Measurements from ENCODE around the gene STX4. TPM values are rescaled to one million over a fixed set of nuclear protein-coding genes. Genes with fewer than 3 reads are reported as not detected.

The STX4 gene
- total and polyA plus RNA-seq, 3 experiments from 2014 or later = 34.5 to 55.0 (median 53.0) TPM

GRCh38 chr16:30987581-30988190 is 45.7 kb upstream of the STX4 start:
- POLR2A ChIA-PET = no interaction called here
- peaks cover 0 to 6% (median 0%) of the 10 kb centered on the region in 3 donors for H3K4me1 Mint-ChIP-seq
- H3K9me3 ChIP-seq (ENCODE audit: low read length) = no peaks in the 10 kb centered on the region
- no peaks in the 10 kb centered on the region for H3K9me3 Mint-ChIP-seq
- no peak overlapping the region for H3K4me3 ChIP-seq (ENCODE audit: low read length)
- no peak overlapping the region for H3K27ac Mint-ChIP-seq
- no peaks in the 10 kb centered on the region for H3K27me3 ChIP-seq (ENCODE audit: insufficient read depth, low read length, poor library complexity, severe bottlenecking)
- H3K27me3 Mint-ChIP-seq = no peaks in the 10 kb centered on the region
- H3K36me3 Mint-ChIP-seq = peaks cover 0 to 16% (median 2%) of the 10 kb centered on the region in 3 donors
- CTCF ChIA-PET = interaction anchor here (0.6 kb wide), 1 partner anchor 154 kb away, joined by 3 read pairs; no protein-coding TSS in a partner anchor
- no peak for DNase-seq
- H3K4me1 ChIP-seq (ENCODE audit: insufficient read depth, low read length) = no peaks in the 10 kb centered on the region
- H3K36me3 ChIP-seq (ENCODE audit: insufficient read depth, low read length) = no peaks in the 10 kb centered on the region
- no peak overlapping the region for H3K27ac ChIP-seq (ENCODE audit: low read depth, low read length)
- no peak overlapping the region for H3K4me3 Mint-ChIP-seq

- H3K27me3 ChIP-seq (ENCODE audit: insufficient read depth, low read length, poor library complexity, severe bottlenecking) = no peaks in the 10 kb centered on the region
- no peak overlapping the region for H3K4me3 ChIP-seq (ENCODE audit: low read length)
- H3K4me3 Mint-ChIP-seq = no peak overlapping the region
- no peaks in the 10 kb centered on the region for H3K36me3 ChIP-seq (ENCODE audit: insufficient read depth, low read length)
- no peaks in the 10 kb centered on the region for H3K4me1 ChIP-seq (ENCODE audit: insufficient read depth, low read length)
- CTCF ChIA-PET = no interaction called here
- H3K9me3 Mint-ChIP-seq = no peaks in the 10 kb centered on the region
- POLR2A ChIA-PET = no interaction called here
- no peak overlapping the region for H3K27ac Mint-ChIP-seq
- H3K27me3 Mint-ChIP-seq = no peaks in the 10 kb centered on the region
- H3K27ac ChIP-seq (ENCODE audit: low read depth, low read length) = no peak overlapping the region
- H3K9me3 ChIP-seq (ENCODE audit: low read length) = no peaks in the 10 kb centered on the region
- no peak for DNase-seq
- H3K36me3 Mint-ChIP-seq = peaks cover 0 to 1% (median 0%) of the 10 kb centered on the region in 3 donors
- H3K4me1 Mint-ChIP-seq = peaks cover 0 to 3% (median 0%) of the 10 kb centered on the region in 3 donors
Measured at GRCh38 chr16:30989469-30990047, 43.8 kb upstream of the STX4 start.

GRCh38 chr16:30990105-30990504 is 43.3 kb upstream of the STX4 start:
- Mint-ChIP-seq H3K4me3 (no peak overlapping the region), H3K27ac (no peak overlapping the region), H3K27me3 (no peaks in the 10 kb centered on the region), H3K4me1 (peaks cover 0 to 3% (median 0%) of the 10 kb centered on the region in 3 donors), H3K36me3 (peaks cover 0 to 1% (median 0%) of the 10 kb centered on the region in 3 donors), H3K9me3 (no peaks in the 10 kb centered on the region)
- Histone ChIP-seq H3K9me3 (ENCODE audit: low read length) (no peaks in the 10 kb centered on the region), H3K27ac (ENCODE audit: low read depth, low read length) (no peak overlapping the region), H3K36me3 (ENCODE audit: insufficient read depth, low read length) (no peaks in the 10 kb centered on the region), H3K4me3 (ENCODE audit: low read length) (no peak overlapping the region), H3K4me1 (ENCODE audit: insufficient read depth, low read length) (no peaks in the 10 kb centered on the region), H3K27me3 (ENCODE audit: insufficient read depth, low read length, poor library complexity, severe bottlenecking) (no peaks in the 10 kb centered on the region)
- POLR2A ChIA-PET = no interaction called here
- no peak for DNase-seq
- CTCF ChIA-PET = no interaction called here

GRCh38 chr16:30991052-30991451 is 42.3 kb upstream of the STX4 start:
- Histone ChIP-seq H3K27ac (ENCODE audit: low read depth, low read length) (no peak overlapping the region), H3K4me3 (ENCODE audit: low read length) (no peak overlapping the region), H3K36me3 (ENCODE audit: insufficient read depth, low read length) (no peaks in the 10 kb centered on the region), H3K27me3 (ENCODE audit: insufficient read depth, low read length, poor library complexity, severe bottlenecking) (no peaks in the 10 kb centered on the region), H3K4me1 (ENCODE audit: insufficient read depth, low read length) (no peaks in the 10 kb centered on the region), H3K9me3 (ENCODE audit: low read length) (no peaks in the 10 kb centered on the region)
- POLR2A ChIA-PET = no interaction called here
- CTCF ChIA-PET = no interaction called here
- Mint-ChIP-seq H3K27ac (no peak overlapping the region), H3K4me1 (peaks cover 0 to 3% (median under 1%) of the 10 kb centered on the region in 3 donors), H3K4me3 (no peak overlapping the region), H3K9me3 (no peaks in the 10 kb centered on the region), H3K27me3 (no peaks in the 10 kb centered on the region), H3K36me3 (peaks cover 0 to 1% (median 0%) of the 10 kb centered on the region in 3 donors)
- no peak for DNase-seq

- Mint-ChIP-seq H3K27me3 (no peaks in the 10 kb centered on the region), H3K4me3 (no peak overlapping the region), H3K4me1 (peaks cover 0 to 9% (median 6%) of the 10 kb centered on the region in 3 donors), H3K27ac (no peak overlapping the region), H3K9me3 (no peaks in the 10 kb centered on the region), H3K36me3 (no peaks in the 10 kb centered on the region)
- Histone ChIP-seq H3K27ac (ENCODE audit: low read depth, low read length) (no peak overlapping the region), H3K36me3 (ENCODE audit: insufficient read depth, low read length) (no peaks in the 10 kb centered on the region), H3K9me3 (ENCODE audit: low read length) (no peaks in the 10 kb centered on the region), H3K27me3 (ENCODE audit: insufficient read depth, low read length, poor library complexity, severe bottlenecking) (no peaks in the 10 kb centered on the region), H3K4me3 (ENCODE audit: low read length) (no peak overlapping the region), H3K4me1 (ENCODE audit: insufficient read depth, low read length) (peaks cover 9% of the 10 kb centered on the region)
- ChIA-PET CTCF (no interaction called here), POLR2A (interaction anchor here (0.7 kb wide), 1 partner anchor 180 kb away, joined by 4 read pairs; no protein-coding TSS in a partner anchor)
- no peak for DNase-seq
Measured at GRCh38 chr16:30992276-30992780, 41.0 kb upstream of the STX4 start.

GRCh38 chr16:30992931-30993816 is 40.2 kb upstream of the STX4 start:
- peaks cover 0 to 9% (median 6%) of the 10 kb centered on the region in 3 donors for H3K4me1 Mint-ChIP-seq
- CTCF ChIA-PET = interaction anchor here (1.3 to 2.9 kb wide), 2 partner anchors 8 to 875 kb away, joined by 5 to 12 read pairs; partner anchors contain the start of gene HSD3B7
- H3K36me3 ChIP-seq (ENCODE audit: insufficient read depth, low read length) = no peaks in the 10 kb centered on the region
- peak overlapping the region; percentile 24 for H3K27ac ChIP-seq (ENCODE audit: low read depth, low read length)
- no peaks in the 10 kb centered on the region for H3K9me3 Mint-ChIP-seq
- POLR2A ChIA-PET = no interaction called here
- peaks cover 13% of the 10 kb centered on the region for H3K4me1 ChIP-seq (ENCODE audit: insufficient read depth, low read length)
- H3K4me3 Mint-ChIP-seq = no peak overlapping the region
- no peaks in the 10 kb centered on the region for H3K27me3 Mint-ChIP-seq
- no peaks in the 10 kb centered on the region for H3K36me3 Mint-ChIP-seq
- H3K9me3 ChIP-seq (ENCODE audit: low read length) = no peaks in the 10 kb centered on the region
- H3K4me3 ChIP-seq (ENCODE audit: low read length) = no peak overlapping the region
- no peaks in the 10 kb centered on the region for H3K27me3 ChIP-seq (ENCODE audit: insufficient read depth, low read length, poor library complexity, severe bottlenecking)
- H3K27ac Mint-ChIP-seq = no peak overlapping the region
- DNase-seq = no peak

GRCh38 chr16:30995927-30996323 is 37.4 kb upstream of the STX4 start:
- peaks cover 0 to 9% (median 6%) of the 10 kb centered on the region in 3 donors for H3K4me1 Mint-ChIP-seq
- no peaks in the 10 kb centered on the region for H3K27me3 Mint-ChIP-seq
- ChIA-PET CTCF (interaction anchor here (1.9 to 2.9 kb wide), 2 partner anchors 11 to 146 kb away, joined by 4 to 12 read pairs; partner anchors contain the start of gene HSD3B7), POLR2A (interaction anchor here (1.7 kb wide), 1 partner anchor 146 kb away, joined by 9 read pairs; no protein-coding TSS in a partner anchor)
- H3K9me3 Mint-ChIP-seq = no peaks in the 10 kb centered on the region
- H3K36me3 Mint-ChIP-seq = no peaks in the 10 kb centered on the region
- H3K4me3 Mint-ChIP-seq = peak overlapping the region; percentile 17 to 92 (median 71)
- no peak for DNase-seq
- no peaks in the 10 kb centered on the region for H3K9me3 ChIP-seq (ENCODE audit: low read length)
- H3K27ac ChIP-seq (ENCODE audit: low read depth, low read length) = no peak overlapping the region
- no peaks in the 10 kb centered on the region for H3K36me3 ChIP-seq (ENCODE audit: insufficient read depth, low read length)
- peak overlapping the region in 5 of 8 donors; percentile 41 to 59 (median 50) for H3K27ac Mint-ChIP-seq
- peaks cover 13% of the 10 kb centered on the region for H3K4me1 ChIP-seq (ENCODE audit: insufficient read depth, low read length)
- H3K4me3 ChIP-seq (ENCODE audit: low read length) = no peak overlapping the region
- no peaks in the 10 kb centered on the region for H3K27me3 ChIP-seq (ENCODE audit: insufficient read depth, low read length, poor library complexity, severe bottlenecking)

Data from CD8-positive, alpha-beta memory T cell (primary cell).